Measurements from ENCODE around the gene KPNB1. TPM values are rescaled to one million over a fixed set of nuclear protein-coding genes. Genes with fewer than 3 reads are reported as not detected.
A peak's percentile ranks its signal among the peaks of the same experiment; 100 is the strongest.

KPNB1 gene
- total and polyA plus RNA-seq, 2 experiments from 2014 or later: 274 to 599 TPM

GRCh38 chr17:47670064-47670463 is 20.3 kb downstream of the KPNB1 start:
- H3K4me1 ChIP-seq (ENCODE audit: insufficient read depth): peaks cover 6% of the 10 kb centered on the region
- no peak overlapping the region for H3K4me2 ChIP-seq
- H4K20me1 ChIP-seq (replicated peaks; ENCODE audit: insufficient read depth): peaks cover 52% of the 10 kb centered on the region
- H3K79me2 ChIP-seq (replicated peaks; ENCODE audit: insufficient read depth): peaks cover 58% of the 10 kb centered on the region
- peak overlapping the region; percentile 80 for H3K27ac Mint-ChIP-seq
- no peaks in the 10 kb centered on the region for H3K9me2 ChIP-seq (ENCODE audit: insufficient read depth)
- ATAC-seq: no peak
- H2AFZ ChIP-seq: no peak overlapping the region
- no peak overlapping the region for H3K4me3 ChIP-seq
- peaks cover 8% of the 10 kb centered on the region; the same call in 2 of the 3 replicates for H3K4me1 Mint-ChIP-seq
- H3K36me3 Mint-ChIP-seq (ENCODE audit: low read depth): peaks cover 99% of the 10 kb centered on the region
- TF ChIP-seq REST (IDR thresholded peaks at IDR 0.05; ENCODE audit: unreplicated experiment) (no peak), CREB1 (CRISPR knock-in tag; IDR thresholded peaks at IDR 0.05; ENCODE audit: low read depth) (no peak), EZH2phosphoT487 (IDR thresholded peaks at IDR 0.05; ENCODE audit: unreplicated experiment) (no peak), POLR2AphosphoS5 (IDR thresholded peaks at IDR 0.05; ENCODE audit: low read depth) (no peak), NANOG (IDR thresholded peaks at IDR 0.05; ENCODE audit: borderline replicate concordance) (no peak), EZH2 (IDR thresholded peaks at IDR 0.05; ENCODE audit: low read depth, unreplicated experiment) (no peak), STAT1 (IDR thresholded peaks at IDR 0.05; ENCODE audit: unreplicated experiment) (no peak), CTCF (conservative IDR thresholded peaks at IDR 0.05; ENCODE audit: low read depth in 2 of 2) (no peak), JUNB (IDR thresholded peaks at IDR 0.05; ENCODE audit: unreplicated experiment) (no peak), ZNF114 (CRISPR knock-in tag; IDR thresholded peaks at IDR 0.05) (no peak)
- TF ChIP-seq, protein P1, sequence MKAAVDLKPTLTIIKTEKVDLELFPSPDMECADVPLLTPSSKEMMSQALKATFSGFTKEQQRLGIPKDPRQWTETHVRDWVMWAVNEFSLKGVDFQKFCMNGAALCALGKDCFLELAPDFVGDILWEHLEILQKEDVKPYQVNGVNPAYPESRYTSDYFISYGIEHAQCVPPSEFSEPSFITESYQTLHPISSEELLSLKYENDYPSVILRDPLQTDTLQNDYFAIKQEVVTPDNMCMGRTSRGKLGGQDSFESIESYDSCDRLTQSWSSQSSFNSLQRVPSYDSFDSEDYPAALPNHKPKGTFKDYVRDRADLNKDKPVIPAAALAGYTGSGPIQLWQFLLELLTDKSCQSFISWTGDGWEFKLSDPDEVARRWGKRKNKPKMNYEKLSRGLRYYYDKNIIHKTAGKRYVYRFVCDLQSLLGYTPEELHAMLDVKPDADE (IDR thresholded peaks at IDR 0.05): no peak
- TF ChIP-seq, protein P2, sequence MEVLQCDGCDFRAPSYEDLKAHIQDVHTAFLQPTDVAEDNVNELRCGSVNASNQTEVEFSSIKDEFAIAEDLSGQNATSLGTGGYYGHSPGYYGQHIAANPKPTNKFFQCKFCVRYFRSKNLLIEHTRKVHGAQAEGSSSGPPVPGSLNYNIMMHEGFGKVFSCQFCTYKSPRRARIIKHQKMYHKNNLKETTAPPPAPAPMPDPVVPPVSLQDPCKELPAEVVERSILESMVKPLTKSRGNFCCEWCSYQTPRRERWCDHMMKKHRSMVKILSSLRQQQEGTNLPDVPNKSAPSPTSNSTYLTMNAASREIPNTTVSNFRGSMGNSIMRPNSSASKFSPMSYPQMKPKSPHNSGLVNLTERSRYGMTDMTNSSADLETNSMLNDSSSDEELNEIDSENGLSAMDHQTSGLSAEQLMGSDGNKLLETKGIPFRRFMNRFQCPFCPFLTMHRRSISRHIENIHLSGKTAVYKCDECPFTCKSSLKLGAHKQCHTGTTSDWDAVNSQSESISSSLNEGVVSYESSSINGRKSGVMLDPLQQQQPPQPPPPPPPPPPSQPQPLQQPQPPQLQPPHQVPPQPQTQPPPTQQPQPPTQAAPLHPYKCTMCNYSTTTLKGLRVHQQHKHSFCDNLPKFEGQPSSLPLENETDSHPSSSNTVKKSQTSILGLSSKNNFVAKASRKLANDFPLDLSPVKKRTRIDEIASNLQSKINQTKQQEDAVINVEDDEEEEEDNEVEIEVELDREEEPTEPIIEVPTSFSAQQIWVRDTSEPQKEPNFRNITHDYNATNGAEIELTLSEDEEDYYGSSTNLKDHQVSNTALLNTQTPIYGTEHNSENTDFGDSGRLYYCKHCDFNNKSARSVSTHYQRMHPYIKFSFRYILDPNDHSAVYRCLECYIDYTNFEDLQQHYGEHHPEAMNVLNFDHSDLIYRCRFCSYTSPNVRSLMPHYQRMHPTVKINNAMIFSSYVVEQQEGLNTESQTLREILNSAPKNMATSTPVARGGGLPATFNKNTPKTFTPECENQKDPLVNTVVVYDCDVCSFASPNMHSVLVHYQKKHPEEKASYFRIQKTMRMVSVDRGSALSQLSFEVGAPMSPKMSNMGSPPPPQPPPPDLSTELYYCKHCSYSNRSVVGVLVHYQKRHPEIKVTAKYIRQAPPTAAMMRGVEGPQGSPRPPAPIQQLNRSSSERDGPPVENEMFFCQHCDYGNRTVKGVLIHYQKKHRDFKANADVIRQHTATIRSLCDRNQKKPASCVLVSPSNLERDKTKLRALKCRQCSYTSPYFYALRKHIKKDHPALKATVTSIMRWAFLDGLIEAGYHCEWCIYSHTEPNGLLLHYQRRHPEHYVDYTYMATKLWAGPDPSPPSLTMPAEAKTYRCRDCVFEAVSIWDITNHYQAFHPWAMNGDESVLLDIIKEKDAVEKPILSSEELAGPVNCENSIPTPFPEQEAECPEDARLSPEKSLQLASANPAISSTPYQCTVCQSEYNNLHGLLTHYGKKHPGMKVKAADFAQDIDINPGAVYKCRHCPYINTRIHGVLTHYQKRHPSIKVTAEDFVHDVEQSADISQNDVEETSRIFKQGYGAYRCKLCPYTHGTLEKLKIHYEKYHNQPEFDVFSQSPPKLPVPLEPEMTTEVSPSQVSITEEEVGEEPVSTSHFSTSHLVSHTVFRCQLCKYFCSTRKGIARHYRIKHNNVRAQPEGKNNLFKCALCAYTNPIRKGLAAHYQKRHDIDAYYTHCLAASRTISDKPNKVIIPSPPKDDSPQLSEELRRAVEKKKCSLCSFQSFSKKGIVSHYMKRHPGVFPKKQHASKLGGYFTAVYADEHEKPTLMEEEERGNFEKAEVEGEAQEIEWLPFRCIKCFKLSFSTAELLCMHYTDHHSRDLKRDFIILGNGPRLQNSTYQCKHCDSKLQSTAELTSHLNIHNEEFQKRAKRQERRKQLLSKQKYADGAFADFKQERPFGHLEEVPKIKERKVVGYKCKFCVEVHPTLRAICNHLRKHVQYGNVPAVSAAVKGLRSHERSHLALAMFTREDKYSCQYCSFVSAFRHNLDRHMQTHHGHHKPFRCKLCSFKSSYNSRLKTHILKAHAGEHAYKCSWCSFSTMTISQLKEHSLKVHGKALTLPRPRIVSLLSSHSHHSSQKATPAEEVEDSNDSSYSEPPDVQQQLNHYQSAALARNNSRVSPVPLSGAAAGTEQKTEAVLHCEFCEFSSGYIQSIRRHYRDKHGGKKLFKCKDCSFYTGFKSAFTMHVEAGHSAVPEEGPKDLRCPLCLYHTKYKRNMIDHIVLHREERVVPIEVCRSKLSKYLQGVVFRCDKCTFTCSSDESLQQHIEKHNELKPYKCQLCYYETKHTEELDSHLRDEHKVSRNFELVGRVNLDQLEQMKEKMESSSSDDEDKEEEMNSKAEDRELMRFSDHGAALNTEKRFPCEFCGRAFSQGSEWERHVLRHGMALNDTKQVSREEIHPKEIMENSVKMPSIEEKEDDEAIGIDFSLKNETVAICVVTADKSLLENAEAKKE (CRISPR knock-in tag; IDR thresholded peaks at IDR 0.05): no peak
- DNase-seq (ENCODE audit: low spot score): no peak
- H3K27ac ChIP-seq (ENCODE audit: low read depth): peak overlapping the region; percentile 59; the same call in 1 of the 2 replicates
- H3K9me3 Mint-ChIP-seq: no peaks in the 10 kb centered on the region
- H3K27me3 ChIP-seq (ENCODE audit: insufficient read depth): no peaks in the 10 kb centered on the region
- peaks cover 91% of the 10 kb centered on the region for H3K36me3 ChIP-seq (ENCODE audit: insufficient read depth)
- peaks cover 5% of the 10 kb centered on the region for H3K27me3 Mint-ChIP-seq (ENCODE audit: insufficient read depth, low read depth, poor library complexity)
- H3K4me3 Mint-ChIP-seq: no peak overlapping the region
- H3F3A ChIP-seq (replicated peaks; ENCODE audit: low read depth): peaks cover 63% of the 10 kb centered on the region
